CD4-positive, alpha-beta T cell treated with Interleukin-17A for 1 hour (primary cell): ENCODE measurements around the gene APP.

Source experiments
- DNase-seq: peaks from one replicate; pipeline ENCODE4 v3.0.0-alpha.2; 2020

Gene APP

GRCh38 chr21:25857308-25858074 lies 313.1 kb downstream of the APP start:
- no peak for DNase-seq

- DNase-seq: no peak
These were observed 315.0 kb downstream of the APP start for GRCh38 chr21:25855576-25855975.

- no peak for DNase-seq
These were observed 320.3 kb downstream of the APP start for GRCh38 chr21:25850126-25850842.

GRCh38 chr21:25848309-25848708 lies 322.3 kb downstream of the APP start:
- no peak for DNase-seq

- DNase-seq: no peak
These were observed 324.8 kb downstream of the APP start for GRCh38 chr21:25845729-25846256.

- no peak for DNase-seq
These were observed 327.6 kb downstream of the APP start for GRCh38 chr21:25842925-25843324.

- no peak for DNase-seq
These were observed 331.8 kb downstream of the APP start for GRCh38 chr21:25838809-25839208.

- DNase-seq: no peak
These were observed 332.9 kb downstream of the APP start for GRCh38 chr21:25837533-25838265.

GRCh38 chr21:25836396-25836795 lies 334.2 kb downstream of the APP start:
- DNase-seq: no peak

- no peak for DNase-seq
These were observed 336.2 kb downstream of the APP start for GRCh38 chr21:25834381-25834780.

GRCh38 chr21:25831300-25831960 lies 339.1 kb downstream of the APP start:
- DNase-seq: no peak
